ENCODE results near the gene C11orf65. TPM values are rescaled to one million over a fixed set of nuclear protein-coding genes. Genes with fewer than 3 reads are reported as not detected.

The C11orf65 gene
- total RNA-seq, 1 donor from 2014 or later, result 0.67 TPM

- peak overlapping the region; percentile 13 for H3K27ac Mint-ChIP-seq
- H3K4me3 Mint-ChIP-seq (ENCODE audit: low read depth), result no peak overlapping the region
- peaks cover 7% of the 10 kb centered on the region for H3K36me3 Mint-ChIP-seq (ENCODE audit: insufficient read depth)
- no peaks in the 10 kb centered on the region for H3K27me3 Mint-ChIP-seq
- no peaks in the 10 kb centered on the region for H3K9me3 Mint-ChIP-seq (ENCODE audit: low read depth)
- DNase-seq (ENCODE audit: low spot score, unreplicated experiment), result no peak
- TF ChIP-seq CTCF (IDR thresholded peaks at IDR 0.05; ENCODE audit: unreplicated experiment), result no peak
- H3K4me1 Mint-ChIP-seq (ENCODE audit: low read depth), result peaks cover 5% of the 10 kb centered on the region
These were observed 128.6 kb downstream of the C11orf65 start for GRCh38 chr11:108338750-108339149.

DNA sequence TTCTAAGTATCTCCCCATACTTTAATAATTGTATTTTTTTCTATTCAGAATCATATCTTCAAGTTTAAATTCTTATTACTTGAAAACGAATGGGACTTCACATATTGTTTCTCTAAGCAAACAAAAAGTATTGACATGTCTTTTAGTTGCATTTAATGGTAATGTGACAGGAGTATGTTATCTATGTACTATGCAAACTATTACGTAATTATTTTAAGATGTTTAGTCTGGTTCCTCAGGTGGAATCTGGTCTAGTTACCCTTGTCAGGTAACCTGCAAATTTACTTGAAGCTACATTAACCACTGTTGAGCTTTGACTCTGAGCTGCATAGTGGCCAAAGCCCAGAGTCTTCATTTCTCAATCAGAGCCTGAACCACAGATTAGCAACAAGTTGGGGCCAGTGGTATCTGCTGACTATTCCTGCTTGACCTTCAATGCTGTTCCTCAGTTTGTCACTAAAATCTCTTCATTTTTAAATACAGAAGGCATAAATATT lies 133.9 kb downstream of the C11orf65 start:
- peaks cover 1% of the 10 kb centered on the region for H3K4me1 Mint-ChIP-seq (ENCODE audit: low read depth)
- peaks cover 17% of the 10 kb centered on the region for H3K36me3 Mint-ChIP-seq (ENCODE audit: insufficient read depth)
- no peaks in the 10 kb centered on the region for H3K27me3 Mint-ChIP-seq
- no peaks in the 10 kb centered on the region for H3K9me3 Mint-ChIP-seq (ENCODE audit: low read depth)
- no peak overlapping the region for H3K27ac Mint-ChIP-seq
- H3K4me3 Mint-ChIP-seq (ENCODE audit: low read depth), result no peak overlapping the region
- no peak for TF ChIP-seq CTCF (IDR thresholded peaks at IDR 0.05; ENCODE audit: unreplicated experiment)
- no peak for DNase-seq (ENCODE audit: low spot score, unreplicated experiment)

Other genes starting within 250 kb of the C11orf65 start
- 20.6 and 21.0 TPM in 2 replicates for gene NPAT, start 244.9 kb downstream of the C11orf65 start, total RNA-seq
- gene ATM, start 244.5 kb downstream of the C11orf65 start, total RNA-seq, result 79.2 and 79.5 TPM in 2 replicates
- gene POGLUT3, start 30.9 kb upstream of the C11orf65 start, total RNA-seq, result 25.9 and 30.6 TPM in 2 replicates
- gene EXPH5, start 126.2 kb upstream of the C11orf65 start, total RNA-seq, result 32.8 and 35.0 TPM in 2 replicates
- 31.9 and 33.3 TPM in 2 replicates for gene DDX10, start 197.5 kb upstream of the C11orf65 start, total RNA-seq